ENCODE data around the gene SLC5A3.

SLC5A3 gene

GRCh38 chr21:34071683-34072082, 1.7 kb upstream of the SLC5A3 start:
- no peak for DNase-seq (ENCODE audit: low read depth in 2 of 3, low spot score in 2 of 3)

GRCh38 chr21:34072145-34073031, 990 bp upstream of the SLC5A3 start:
- DNase-seq (ENCODE audit: low read depth in 2 of 3, low spot score in 2 of 3), result no peak

GRCh38 chr21:34073749-34074282, 438 bp downstream of the SLC5A3 start:
- no peak for DNase-seq (ENCODE audit: low read depth in 2 of 3, low spot score in 2 of 3)

GRCh38 chr21:34074283-34075090, 1.1 kb downstream of the SLC5A3 start:
- DNase-seq (ENCODE audit: low read depth in 2 of 3, low spot score in 2 of 3), result no peak

- DNase-seq (ENCODE audit: low read depth in 2 of 3, low spot score in 2 of 3), result no peak
These were observed 1.7 kb downstream of the SLC5A3 start for GRCh38 chr21:34075091-34075425.

DNA sequence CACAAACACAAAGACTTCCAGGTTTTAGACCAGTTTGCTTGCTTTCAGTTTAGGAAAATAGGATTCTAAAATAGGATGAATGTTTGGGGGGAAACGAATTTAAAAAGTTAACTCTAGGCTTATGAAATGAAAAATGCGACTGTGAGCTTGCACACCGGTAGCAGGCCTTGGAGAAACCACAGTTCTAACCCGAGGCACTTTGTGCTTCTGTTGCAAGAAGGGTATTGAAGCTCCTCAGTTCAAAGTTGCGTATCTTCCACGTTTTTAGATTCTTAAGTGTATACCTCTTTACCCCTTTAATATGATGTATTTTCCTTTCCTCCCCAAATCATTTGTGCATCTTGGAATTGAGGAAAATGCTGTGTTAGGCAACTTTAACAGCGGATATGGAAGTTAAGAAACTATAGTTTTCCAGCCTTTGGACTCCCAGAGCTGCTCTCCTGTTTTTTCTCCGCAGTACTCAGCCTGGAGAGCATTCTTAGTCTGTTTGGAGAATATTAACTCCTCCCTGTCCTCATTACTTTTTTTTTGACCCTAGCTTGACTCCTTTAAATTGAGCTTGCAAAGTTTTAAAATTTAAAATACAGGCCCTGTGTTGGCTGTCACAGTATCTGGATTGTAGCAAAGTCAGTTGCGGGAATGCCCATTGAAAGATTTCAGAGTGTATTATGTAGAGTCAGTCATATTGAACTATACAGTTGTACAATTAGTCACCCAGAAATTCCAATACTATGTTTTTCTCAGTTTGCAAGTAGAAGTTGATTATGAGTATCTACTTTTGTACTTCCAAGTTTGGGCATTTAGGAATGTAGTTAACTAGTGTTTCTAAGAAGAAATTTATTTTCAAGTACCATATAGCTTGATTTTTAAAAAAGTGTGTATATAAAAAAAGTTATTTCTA, 2.6 kb downstream of the SLC5A3 start:
- DNase-seq (ENCODE audit: low read depth in 2 of 3, low spot score in 2 of 3), result no peak

DNA sequence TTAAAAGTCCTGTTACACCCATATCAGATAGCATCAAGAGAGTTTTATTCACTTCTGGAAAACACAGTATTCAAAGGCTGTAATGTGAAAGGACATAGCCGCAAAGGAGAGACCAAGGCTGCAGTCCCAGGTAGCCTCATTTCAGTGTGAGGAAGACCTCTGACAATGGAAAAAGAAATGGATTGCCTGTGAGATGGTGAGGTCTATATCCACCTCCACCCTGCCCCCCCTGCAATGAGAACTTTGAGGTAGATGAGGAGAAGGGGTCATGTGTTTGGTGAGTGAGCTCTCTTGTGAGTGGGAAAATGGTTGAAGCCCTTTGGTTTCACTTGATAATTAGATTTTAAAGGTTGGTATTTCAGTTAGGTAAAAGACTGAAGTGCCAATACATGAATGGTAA, 3.5 kb downstream of the SLC5A3 start:
- DNase-seq (ENCODE audit: low read depth in 2 of 3, low spot score in 2 of 3), result no peak

- no peak for DNase-seq (ENCODE audit: low read depth in 2 of 3, low spot score in 2 of 3)
These were observed 4.5 kb downstream of the SLC5A3 start for GRCh38 chr21:34077888-34078287.

- no peak for DNase-seq (ENCODE audit: low read depth in 2 of 3, low spot score in 2 of 3)
These were observed 5.5 kb downstream of the SLC5A3 start for GRCh38 chr21:34078915-34079314.

GRCh38 chr21:34080710-34081109, 7.3 kb downstream of the SLC5A3 start:
- no peak for DNase-seq (ENCODE audit: low read depth in 2 of 3, low spot score in 2 of 3)

DNA sequence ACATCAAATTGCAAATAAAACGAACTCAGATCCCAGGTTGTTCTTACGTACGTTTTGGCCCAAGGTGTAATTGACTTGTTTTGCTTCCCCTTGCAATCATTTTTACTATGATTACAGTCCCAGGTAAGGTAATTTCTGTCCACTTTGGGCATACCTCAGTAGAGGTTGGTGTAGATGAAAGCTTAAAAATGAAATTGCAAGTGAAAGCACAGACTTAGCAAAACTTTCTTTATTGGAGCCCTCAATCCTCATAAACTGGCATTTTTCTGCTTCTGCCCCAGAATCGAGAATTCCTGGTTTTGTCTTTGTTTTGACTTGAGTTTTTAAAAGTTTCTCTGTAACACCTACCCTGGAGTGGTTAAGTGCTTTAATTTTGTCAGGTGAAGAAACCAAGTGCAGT, 9.4 kb downstream of the SLC5A3 start:
- no peak for DNase-seq (ENCODE audit: low read depth in 2 of 3, low spot score in 2 of 3)

GRCh38 chr21:34083357-34083756, 10.0 kb downstream of the SLC5A3 start:
- no peak for DNase-seq (ENCODE audit: low read depth in 2 of 3, low spot score in 2 of 3)

DNA sequence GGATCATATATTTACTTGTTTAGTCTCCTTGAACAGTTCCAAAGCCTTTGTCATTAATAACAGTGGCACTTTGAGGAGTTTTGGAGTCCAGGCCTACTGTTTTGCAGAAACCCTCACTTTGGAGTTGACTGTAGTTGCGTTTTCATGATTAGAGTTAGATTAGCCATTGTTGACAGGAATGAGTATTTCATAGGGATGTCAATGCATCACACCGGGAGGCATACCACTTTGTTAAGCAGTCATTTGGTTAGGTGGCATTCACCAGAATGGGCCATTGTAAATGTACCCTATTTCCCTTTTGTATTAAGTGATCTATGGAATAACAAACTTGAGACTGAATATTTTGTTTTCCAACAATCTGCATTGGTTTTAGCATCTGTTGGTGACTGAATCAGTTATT, 11.8 kb downstream of the SLC5A3 start:
- DNase-seq (ENCODE audit: low read depth in 2 of 3, low spot score in 2 of 3), result no peak

DNA sequence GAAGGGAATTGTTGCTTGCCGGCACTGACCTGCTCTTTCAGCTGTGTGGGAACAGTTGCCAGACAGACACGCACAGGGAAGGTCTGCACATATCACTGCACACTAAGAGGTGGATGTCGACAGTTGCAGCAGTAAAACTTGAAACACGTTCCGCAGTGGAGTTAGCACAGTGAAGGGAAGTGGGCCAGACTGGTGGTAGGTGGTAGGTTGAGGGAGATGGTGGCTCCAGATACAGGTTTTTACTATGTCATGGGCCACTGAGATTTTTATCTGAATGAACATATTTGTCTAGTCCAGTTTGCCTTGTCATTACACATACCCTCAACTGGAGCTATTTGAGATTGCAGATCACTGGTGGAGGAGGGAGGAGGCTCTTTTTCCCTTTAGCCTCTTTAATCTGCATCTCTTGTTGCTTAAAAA, 13.5 kb downstream of the SLC5A3 start:
- no peak for DNase-seq (ENCODE audit: low read depth in 2 of 3, low spot score in 2 of 3)

DNA sequence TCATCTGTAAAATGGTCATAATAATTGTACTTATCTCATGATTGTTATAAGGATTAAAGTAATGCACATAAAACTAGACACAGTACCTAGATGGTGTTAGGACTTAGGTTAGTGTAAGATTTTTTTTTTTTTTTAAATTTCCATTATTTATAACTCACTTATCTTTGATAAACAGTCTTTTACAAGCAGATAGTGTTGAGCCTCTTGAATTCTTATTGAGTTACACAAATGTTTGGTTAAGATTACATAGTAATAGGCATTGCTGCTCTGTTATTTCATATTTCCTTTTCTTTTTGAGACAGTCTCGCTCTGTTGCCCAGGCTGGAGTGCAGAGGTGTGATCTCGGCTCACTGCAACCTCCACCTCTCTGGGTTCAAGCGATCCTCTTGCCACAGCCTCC, 15.4 kb downstream of the SLC5A3 start:
- DNase-seq (ENCODE audit: low read depth in 2 of 3, low spot score in 2 of 3), result no peak

- DNase-seq (ENCODE audit: low read depth in 2 of 3, low spot score in 2 of 3), result no peak
These were observed 17.7 kb downstream of the SLC5A3 start for GRCh38 chr21:34091032-34091431.

DNA sequence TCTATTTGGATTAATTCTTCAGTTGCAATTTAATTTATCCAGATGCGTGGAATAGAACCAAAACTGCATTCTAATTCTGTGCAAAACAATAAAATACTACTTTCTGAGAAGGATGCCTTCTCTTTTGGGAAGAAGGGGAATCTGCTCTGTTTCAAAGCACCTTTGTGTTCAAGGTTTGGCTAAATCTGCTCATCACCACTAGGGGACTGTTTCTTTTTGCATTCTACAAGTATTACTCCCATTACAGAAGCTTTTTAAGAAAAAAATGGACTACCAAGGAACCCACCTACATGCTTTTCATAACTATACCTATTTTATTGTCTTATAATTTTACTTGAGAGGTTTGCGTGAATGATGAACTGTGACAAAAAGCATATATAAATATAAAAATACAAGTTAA, 18.2 kb downstream of the SLC5A3 start:
- no peak for DNase-seq (ENCODE audit: low read depth in 2 of 3, low spot score in 2 of 3)

- DNase-seq (ENCODE audit: low read depth in 2 of 3, low spot score in 2 of 3), result no peak
These were observed 19.0 kb downstream of the SLC5A3 start for GRCh38 chr21:34092262-34092921.

- no peak for DNase-seq (ENCODE audit: low read depth in 2 of 3, low spot score in 2 of 3)
These were observed 19.7 kb downstream of the SLC5A3 start for GRCh38 chr21:34093083-34093482.

DNA sequence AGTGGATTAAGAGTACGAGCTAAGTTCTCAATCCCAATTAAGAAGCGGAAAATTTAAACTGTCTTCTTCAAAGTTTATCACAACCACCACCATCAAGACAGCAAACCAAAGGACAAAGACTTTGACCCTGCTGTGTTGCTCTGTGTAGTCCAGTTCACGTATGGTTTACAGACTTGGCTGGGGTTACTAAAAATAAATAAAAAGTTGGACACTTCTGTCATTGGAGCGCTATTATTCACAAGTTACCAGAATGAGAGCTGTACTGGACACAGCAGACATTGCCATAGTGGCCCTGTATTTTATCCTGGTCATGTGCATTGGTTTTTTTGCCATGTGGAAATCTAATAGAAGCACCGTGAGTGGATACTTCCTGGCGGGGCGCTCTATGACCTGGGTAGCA, 21.6 kb downstream of the SLC5A3 start:
- DNase-seq (ENCODE audit: low read depth in 2 of 3, low spot score in 2 of 3), result no peak

- no peak for DNase-seq (ENCODE audit: low read depth in 2 of 3, low spot score in 2 of 3)
These were observed 24.1 kb downstream of the SLC5A3 start for GRCh38 chr21:34097442-34097841.
